HEK293 (cell line): Measurements from ENCODE around the gene IL10RB.

Source experiments
- BCL11B ChIP-seq: fragments of 450-650 bp; formaldehyde crosslinking; IDR thresholded peaks from 2 replicates; pipeline ENCODE4 v1.5.1; 2016; ENCODE audit warnings: low read depth, missing biosample characterization, missing genetic modification characterization
- BCL6B ChIP-seq: fragments of 450-650 bp; formaldehyde crosslinking; IDR thresholded peaks from 2 replicates; pipeline ENCODE4 v1.5.1; 2017; ENCODE audit warnings: missing biosample characterization, missing genetic modification characterization
- KLF17 ChIP-seq: fragments of 450-650 bp; formaldehyde crosslinking; IDR thresholded peaks from 2 replicates; pipeline ENCODE4 v1.5.1; 2016; ENCODE audit warnings: missing biosample characterization, missing genetic modification characterization
- MZF1 ChIP-seq: fragments of 450-650 bp; formaldehyde crosslinking; IDR thresholded peaks from 2 replicates; pipeline ENCODE4 v1.5.1; 2017; ENCODE audit warnings: missing biosample characterization, missing genetic modification characterization, borderline replicate concordance
- SP3 ChIP-seq: fragments of 450-650 bp; formaldehyde crosslinking; IDR thresholded peaks from 2 replicates; pipeline ENCODE4 v1.5.1; 2016; ENCODE audit warnings: missing biosample characterization, missing genetic modification characterization
- SP7 ChIP-seq: fragments of 450-650 bp; formaldehyde crosslinking; IDR thresholded peaks from 2 replicates; pipeline ENCODE4 v1.5.1; 2016; ENCODE audit warnings: missing biosample characterization, missing genetic modification characterization
- TRIM28 ChIP-seq: IDR thresholded peaks from 2 replicates; pipeline ENCODE4 v1.6.1; 2011; ENCODE audit warnings: low read length, control low read depth, borderline replicate concordance
- ZBTB11 ChIP-seq: fragments of 450-650 bp; formaldehyde crosslinking; conservative IDR thresholded peaks from 2 replicates; pipeline ENCODE4 v1.5.1; 2016; ENCODE audit warnings: low read depth, missing biosample characterization, missing genetic modification characterization
- ZBTB21 ChIP-seq: fragments of 450-650 bp; formaldehyde crosslinking; IDR thresholded peaks from 2 replicates; pipeline ENCODE4 v1.5.1; 2017; ENCODE audit warnings: missing biosample characterization, missing genetic modification characterization
- ZBTB8A ChIP-seq: fragments of 450-650 bp; formaldehyde crosslinking; IDR thresholded peaks from 2 replicates; pipeline ENCODE4 v1.5.1; 2016; ENCODE audit warnings: missing biosample characterization, missing genetic modification characterization
- ZNF221 ChIP-seq: fragments of 450-650 bp; formaldehyde crosslinking; IDR thresholded peaks from 2 replicates; pipeline ENCODE4 v1.5.1; 2017; ENCODE audit warnings: missing biosample characterization, missing genetic modification characterization, borderline replicate concordance
- ZNF26 ChIP-seq: fragments of 450-650 bp; formaldehyde crosslinking; IDR thresholded peaks from 2 replicates; pipeline ENCODE4 v1.5.1; 2016; ENCODE audit warnings: missing biosample characterization, missing genetic modification characterization
- ZNF510 ChIP-seq: fragments of 450-650 bp; formaldehyde crosslinking; IDR thresholded peaks from 2 replicates; pipeline ENCODE4 v1.5.1; 2018; ENCODE audit warnings: mild to moderate bottlenecking, missing genetic modification characterization, missing biosample characterization; ENCODE audit not compliant: insufficient replicate concordance
- ZNF624 ChIP-seq: fragments of 450-650 bp; formaldehyde crosslinking; IDR thresholded peaks from 2 replicates; pipeline ENCODE4 v1.5.1; 2017; ENCODE audit warnings: missing biosample characterization, missing genetic modification characterization
- ZNF664 ChIP-seq: fragments of 450-650 bp; formaldehyde crosslinking; IDR thresholded peaks from 2 replicates; pipeline ENCODE4 v1.5.1; 2016; ENCODE audit warnings: missing biosample characterization, missing genetic modification characterization
- ZNF785 ChIP-seq: fragments of 450-650 bp; formaldehyde crosslinking; IDR thresholded peaks from 2 replicates; pipeline ENCODE4 v1.5.1; 2016; ENCODE audit warnings: missing biosample characterization, missing genetic modification characterization
- ZNF791 ChIP-seq: fragments of 450-650 bp; formaldehyde crosslinking; IDR thresholded peaks from 2 replicates; pipeline ENCODE4 v1.5.1; 2016; ENCODE audit warnings: missing biosample characterization, missing genetic modification characterization
- TF ChIP-seq, protein P1 (sequence below): fragments of 450-650 bp; formaldehyde crosslinking; optimal IDR thresholded peaks from 2 replicates; pipeline ENCODE3; 2016; ENCODE audit warnings: missing biosample characterization, mild to moderate bottlenecking, missing genetic modification characterization
- TF ChIP-seq, protein P2 (sequence below): fragments of 450-650 bp; formaldehyde crosslinking; IDR thresholded peaks from 2 replicates; pipeline ENCODE4 v1.5.1; 2016; ENCODE audit warnings: missing biosample characterization, missing genetic modification characterization
- TF ChIP-seq, protein P3 (sequence below): fragments of 450-650 bp; IDR thresholded peaks from 2 replicates; pipeline ENCODE4 v1.5.1; 2018; ENCODE audit warnings: missing biosample characterization, missing genetic modification characterization
- TF ChIP-seq, protein P4 (sequence below): fragments of 450-650 bp; formaldehyde crosslinking; IDR thresholded peaks from 2 replicates; pipeline ENCODE4 v1.5.1; 2017; ENCODE audit warnings: missing biosample characterization, missing genetic modification characterization
- TF ChIP-seq, protein P5 (sequence below): fragments of 450-650 bp; formaldehyde crosslinking; IDR thresholded peaks from 2 replicates; pipeline ENCODE4 v1.5.1; 2017; ENCODE audit warnings: missing biosample characterization, missing genetic modification characterization

IL10RB gene

GRCh38 chr21:33229784-33230544 lies 36.2 kb upstream of the IL10RB start, which contains the start of gene IFNAR2 (continued):
- no peak for TF ChIP-seq ZNF26 (tag by site-specific recombination)
- TF ChIP-seq, protein P1, sequence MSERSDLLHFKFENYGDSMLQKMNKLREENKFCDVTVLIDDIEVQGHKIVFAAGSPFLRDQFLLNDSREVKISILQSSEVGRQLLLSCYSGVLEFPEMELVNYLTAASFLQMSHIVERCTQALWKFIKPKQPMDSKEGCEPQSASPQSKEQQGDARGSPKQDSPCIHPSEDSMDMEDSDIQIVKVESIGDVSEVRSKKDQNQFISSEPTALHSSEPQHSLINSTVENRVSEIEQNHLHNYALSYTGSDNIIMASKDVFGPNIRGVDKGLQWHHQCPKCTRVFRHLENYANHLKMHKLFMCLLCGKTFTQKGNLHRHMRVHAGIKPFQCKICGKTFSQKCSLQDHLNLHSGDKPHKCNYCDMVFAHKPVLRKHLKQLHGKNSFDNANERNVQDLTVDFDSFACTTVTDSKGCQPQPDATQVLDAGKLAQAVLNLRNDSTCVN (tag by site-specific recombination), result peak; percentile 99
- peak; percentile 68 for TF ChIP-seq SP3 (tag by site-specific recombination)
- no peak for TF ChIP-seq ZNF221 (tag by site-specific recombination)
- TF ChIP-seq TRIM28, result no peak
- TF ChIP-seq BCL6B, result no peak
- TF ChIP-seq ZBTB8A (tag by site-specific recombination), result peak; percentile 54
- TF ChIP-seq MZF1 (tag by site-specific recombination), result peak; percentile 69; the same call in 1 of the 2 replicates
- no peak for TF ChIP-seq SP7 (tag by site-specific recombination)
- no peak for TF ChIP-seq ZBTB21
- no peak for TF ChIP-seq ZNF624 (tag by site-specific recombination)
- TF ChIP-seq, protein P2, sequence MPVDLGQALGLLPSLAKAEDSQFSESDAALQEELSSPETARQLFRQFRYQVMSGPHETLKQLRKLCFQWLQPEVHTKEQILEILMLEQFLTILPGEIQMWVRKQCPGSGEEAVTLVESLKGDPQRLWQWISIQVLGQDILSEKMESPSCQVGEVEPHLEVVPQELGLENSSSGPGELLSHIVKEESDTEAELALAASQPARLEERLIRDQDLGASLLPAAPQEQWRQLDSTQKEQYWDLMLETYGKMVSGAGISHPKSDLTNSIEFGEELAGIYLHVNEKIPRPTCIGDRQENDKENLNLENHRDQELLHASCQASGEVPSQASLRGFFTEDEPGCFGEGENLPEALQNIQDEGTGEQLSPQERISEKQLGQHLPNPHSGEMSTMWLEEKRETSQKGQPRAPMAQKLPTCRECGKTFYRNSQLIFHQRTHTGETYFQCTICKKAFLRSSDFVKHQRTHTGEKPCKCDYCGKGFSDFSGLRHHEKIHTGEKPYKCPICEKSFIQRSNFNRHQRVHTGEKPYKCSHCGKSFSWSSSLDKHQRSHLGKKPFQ (tag by site-specific recombination), result no peak
- peak; percentile 51 for TF ChIP-seq KLF17 (tag by site-specific recombination)
- TF ChIP-seq, protein P3, sequence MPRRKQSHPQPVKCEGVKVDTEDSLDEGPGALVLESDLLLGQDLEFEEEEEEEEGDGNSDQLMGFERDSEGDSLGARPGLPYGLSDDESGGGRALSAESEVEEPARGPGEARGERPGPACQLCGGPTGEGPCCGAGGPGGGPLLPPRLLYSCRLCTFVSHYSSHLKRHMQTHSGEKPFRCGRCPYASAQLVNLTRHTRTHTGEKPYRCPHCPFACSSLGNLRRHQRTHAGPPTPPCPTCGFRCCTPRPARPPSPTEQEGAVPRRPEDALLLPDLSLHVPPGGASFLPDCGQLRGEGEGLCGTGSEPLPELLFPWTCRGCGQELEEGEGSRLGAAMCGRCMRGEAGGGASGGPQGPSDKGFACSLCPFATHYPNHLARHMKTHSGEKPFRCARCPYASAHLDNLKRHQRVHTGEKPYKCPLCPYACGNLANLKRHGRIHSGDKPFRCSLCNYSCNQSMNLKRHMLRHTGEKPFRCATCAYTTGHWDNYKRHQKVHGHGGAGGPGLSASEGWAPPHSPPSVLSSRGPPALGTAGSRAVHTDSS, result peak; percentile 44; the same call in 1 of the 2 replicates
- TF ChIP-seq, protein P4, sequence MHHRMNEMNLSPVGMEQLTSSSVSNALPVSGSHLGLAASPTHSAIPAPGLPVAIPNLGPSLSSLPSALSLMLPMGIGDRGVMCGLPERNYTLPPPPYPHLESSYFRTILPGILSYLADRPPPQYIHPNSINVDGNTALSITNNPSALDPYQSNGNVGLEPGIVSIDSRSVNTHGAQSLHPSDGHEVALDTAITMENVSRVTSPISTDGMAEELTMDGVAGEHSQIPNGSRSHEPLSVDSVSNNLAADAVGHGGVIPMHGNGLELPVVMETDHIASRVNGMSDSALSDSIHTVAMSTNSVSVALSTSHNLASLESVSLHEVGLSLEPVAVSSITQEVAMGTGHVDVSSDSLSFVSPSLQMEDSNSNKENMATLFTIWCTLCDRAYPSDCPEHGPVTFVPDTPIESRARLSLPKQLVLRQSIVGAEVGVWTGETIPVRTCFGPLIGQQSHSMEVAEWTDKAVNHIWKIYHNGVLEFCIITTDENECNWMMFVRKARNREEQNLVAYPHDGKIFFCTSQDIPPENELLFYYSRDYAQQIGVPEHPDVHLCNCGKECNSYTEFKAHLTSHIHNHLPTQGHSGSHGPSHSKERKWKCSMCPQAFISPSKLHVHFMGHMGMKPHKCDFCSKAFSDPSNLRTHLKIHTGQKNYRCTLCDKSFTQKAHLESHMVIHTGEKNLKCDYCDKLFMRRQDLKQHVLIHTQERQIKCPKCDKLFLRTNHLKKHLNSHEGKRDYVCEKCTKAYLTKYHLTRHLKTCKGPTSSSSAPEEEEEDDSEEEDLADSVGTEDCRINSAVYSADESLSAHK (tag by site-specific recombination), result peak; percentile 24; the same call in 1 of the 2 replicates
- no peak for TF ChIP-seq ZNF664 (tag by site-specific recombination)
- TF ChIP-seq, protein P5, sequence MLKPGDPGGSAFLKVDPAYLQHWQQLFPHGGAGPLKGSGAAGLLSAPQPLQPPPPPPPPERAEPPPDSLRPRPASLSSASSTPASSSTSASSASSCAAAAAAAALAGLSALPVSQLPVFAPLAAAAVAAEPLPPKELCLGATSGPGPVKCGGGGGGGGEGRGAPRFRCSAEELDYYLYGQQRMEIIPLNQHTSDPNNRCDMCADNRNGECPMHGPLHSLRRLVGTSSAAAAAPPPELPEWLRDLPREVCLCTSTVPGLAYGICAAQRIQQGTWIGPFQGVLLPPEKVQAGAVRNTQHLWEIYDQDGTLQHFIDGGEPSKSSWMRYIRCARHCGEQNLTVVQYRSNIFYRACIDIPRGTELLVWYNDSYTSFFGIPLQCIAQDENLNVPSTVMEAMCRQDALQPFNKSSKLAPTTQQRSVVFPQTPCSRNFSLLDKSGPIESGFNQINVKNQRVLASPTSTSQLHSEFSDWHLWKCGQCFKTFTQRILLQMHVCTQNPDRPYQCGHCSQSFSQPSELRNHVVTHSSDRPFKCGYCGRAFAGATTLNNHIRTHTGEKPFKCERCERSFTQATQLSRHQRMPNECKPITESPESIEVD (tag by site-specific recombination), result no peak
- TF ChIP-seq ZNF510 (tag by site-specific recombination), result peak; percentile 27
- no peak for TF ChIP-seq ZNF791
- TF ChIP-seq BCL11B (tag by site-specific recombination), result peak; percentile 88; the same call in 1 of the 2 replicates
- TF ChIP-seq ZNF785, result peak; percentile 84; the same call in 1 of the 2 replicates
- TF ChIP-seq ZBTB11 (tag by site-specific recombination), result no peak
